ENCODE measurements around the gene GPR55.
"Not testable (repeated sequence)": the region's sequence is repeated elsewhere in the genome, so short reads cannot be mapped to it uniquely, and the experiment has no call there.

The GPR55 gene

DNA sequence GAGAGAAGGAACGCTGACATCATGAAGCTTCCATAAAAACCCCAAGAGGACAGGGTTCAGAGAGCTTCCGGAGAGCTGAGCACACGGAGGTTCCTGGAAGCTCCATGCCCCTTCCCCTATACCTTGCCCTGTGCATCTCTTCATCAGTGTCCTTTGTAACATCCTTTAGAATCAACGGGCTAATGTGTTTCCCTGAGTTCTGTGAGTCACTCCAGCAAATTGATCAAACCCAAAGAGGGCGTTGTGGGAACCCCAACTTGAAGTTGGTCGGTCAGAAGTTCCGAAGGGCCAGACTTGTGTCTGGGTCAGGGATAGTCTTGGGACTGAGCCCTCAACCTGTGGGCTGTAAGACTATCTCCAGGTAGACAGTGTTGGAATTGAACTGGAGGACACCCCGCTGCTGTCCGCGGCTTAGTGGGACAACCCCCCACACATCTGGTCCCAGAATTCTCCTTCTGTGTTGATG is 25.9 kb upstream of the GPR55 start:
- no peak for DNase-seq (ENCODE audit: low spot score)

DNA sequence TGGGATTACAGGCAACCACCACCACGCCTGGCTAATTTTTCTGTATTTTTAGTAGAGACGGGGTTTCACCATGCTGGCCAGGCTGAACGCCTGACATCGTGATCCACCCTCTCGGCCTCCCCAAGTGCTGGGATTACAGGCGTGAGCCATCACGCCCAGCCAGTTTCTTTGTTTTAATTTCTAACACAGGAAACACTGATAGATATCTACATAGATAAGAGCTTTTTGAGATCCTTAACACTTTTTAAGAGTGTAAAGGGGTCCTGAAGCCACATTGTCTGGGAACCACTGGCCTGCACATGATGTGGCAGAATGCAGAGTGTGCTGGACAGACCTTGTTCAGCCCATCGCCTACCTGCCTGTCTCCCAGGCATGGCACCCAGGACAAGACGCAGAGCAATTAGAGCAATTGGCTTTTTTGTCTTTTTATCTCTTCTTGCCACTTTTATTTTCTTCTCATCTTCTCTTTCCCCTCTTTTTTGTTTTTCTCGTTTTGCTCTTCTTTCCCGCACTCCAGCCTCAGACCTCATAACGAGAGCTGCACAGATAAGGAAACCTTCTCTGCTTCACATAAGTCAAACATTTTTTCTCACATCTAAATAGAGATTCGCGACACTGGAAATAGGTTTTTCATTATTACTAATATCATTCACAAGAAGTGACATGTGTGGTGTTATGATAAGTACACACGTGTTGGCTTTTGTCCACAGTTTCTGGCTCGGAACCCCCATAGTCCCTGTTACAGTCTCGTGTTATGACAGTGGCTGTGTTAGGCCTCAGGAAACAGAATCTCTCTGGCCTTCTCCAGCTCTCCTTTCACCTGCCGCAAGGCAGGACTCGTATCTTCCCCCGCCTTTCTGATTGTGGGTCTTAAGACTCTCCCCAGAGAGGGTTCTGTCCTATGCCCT is 25.2 kb upstream of the GPR55 start:
- no peak for DNase-seq (ENCODE audit: low spot score)

DNA sequence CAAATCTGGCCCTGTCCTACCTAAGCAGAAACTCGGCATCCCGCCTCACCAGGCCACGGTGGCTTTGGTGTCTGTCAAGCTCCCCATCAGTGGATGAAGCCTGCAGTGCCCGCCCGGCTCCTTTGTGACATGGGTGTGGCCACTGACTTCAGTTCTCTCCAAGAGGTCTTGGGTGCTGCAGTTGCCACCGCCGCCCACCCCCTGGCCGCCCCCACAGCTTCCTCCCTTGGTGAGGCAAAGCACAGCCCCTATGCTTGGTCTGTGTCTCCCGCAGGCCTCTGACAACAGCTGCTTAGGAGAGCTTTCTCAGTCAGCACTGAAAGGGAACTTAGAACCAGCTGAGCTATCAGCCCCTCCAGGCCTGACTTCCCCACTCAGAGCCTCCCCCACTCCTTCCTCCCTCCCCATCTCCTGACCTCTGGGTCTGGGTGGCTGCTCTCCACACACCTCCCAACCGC is 22.9 kb upstream of the GPR55 start:
- DNase-seq (ENCODE audit: low spot score) = no peak

DNA sequence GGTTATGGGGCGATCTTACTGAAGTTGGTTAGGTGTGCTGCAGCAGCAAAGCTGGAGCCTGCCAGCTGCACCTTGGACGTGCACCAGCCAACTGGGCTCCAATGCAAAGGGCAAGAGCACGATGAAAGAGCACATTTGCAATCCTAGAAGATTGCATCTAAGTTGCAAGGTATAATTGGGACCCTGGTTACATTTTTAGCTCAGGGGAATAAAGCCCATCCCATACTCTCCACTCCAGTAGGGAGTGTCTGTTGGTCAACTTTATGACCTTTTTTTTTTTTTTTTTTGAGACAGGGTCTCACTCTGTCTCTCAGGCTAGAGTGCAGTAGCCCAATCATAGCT is 22.2 kb upstream of the GPR55 start:
- DNase-seq (ENCODE audit: low spot score) = no peak

DNA sequence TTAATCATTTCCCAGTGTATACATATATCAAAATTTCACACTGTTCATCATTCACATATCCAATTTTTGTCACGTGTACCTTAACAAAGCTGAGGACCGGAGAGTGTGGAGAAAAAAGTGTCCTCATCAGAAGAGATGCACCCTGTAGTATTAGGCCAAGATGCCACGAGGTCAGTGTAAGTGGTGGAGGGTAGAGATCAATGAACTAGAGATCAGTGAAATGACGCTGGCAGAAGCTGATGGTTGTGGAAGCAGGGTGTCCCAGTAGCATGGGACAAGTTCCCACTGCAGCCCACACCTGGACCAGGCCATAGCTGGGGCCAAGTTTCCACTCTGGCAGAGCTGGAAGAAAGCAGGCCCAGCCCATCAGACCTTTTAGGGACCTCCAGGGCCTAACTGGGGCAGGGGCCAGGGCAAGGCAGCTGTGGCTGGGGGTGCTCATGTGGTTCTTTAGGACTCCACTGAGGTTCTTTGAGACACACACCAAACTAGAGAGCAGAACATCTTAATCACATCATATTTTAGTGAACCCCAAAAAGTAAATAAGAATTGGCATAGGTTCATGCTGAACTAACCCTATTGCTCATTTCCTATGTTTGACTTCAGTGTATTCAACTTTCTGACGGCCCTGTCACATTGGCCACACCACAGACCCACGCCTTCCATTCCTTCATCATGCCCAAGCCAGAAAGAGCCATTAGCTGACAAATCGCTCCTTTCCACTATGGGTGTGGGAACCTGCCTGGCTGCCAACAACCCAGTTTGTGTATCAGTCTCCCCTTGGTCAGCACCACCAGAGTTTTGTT is 21.6 kb upstream of the GPR55 start:
- DNase-seq (ENCODE audit: low spot score) = no peak

DNA sequence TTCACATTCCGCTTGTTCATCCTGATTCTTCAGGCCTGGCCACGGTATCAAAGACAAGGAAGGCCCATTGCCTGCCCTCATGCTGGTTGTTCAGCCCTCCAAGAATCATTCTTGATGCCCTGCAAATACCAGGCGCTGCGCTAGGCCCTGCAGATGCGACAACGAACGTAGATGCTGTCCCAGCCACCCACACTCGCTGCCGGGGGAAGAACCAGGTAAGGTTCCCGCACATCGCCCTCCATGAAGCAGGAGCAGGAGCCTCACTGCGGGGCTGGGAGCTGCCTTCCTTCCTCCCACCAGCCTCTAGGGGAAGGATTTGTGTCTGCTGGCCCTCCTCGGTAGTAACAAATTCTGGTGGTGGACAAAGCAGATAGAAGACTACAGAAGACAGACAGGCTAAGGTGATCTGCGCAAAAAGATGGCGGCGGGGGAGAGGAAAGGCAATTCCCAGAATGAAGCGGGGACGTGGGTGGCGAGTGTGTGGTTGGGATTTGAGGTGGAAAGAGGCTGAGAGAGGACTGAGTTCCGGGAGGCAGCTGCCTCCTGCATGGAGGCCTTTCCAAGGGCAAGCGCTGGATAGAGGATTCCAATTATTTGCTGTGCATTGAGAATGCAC is 19.8 kb upstream of the GPR55 start:
- no peak for DNase-seq (ENCODE audit: low spot score)

DNA sequence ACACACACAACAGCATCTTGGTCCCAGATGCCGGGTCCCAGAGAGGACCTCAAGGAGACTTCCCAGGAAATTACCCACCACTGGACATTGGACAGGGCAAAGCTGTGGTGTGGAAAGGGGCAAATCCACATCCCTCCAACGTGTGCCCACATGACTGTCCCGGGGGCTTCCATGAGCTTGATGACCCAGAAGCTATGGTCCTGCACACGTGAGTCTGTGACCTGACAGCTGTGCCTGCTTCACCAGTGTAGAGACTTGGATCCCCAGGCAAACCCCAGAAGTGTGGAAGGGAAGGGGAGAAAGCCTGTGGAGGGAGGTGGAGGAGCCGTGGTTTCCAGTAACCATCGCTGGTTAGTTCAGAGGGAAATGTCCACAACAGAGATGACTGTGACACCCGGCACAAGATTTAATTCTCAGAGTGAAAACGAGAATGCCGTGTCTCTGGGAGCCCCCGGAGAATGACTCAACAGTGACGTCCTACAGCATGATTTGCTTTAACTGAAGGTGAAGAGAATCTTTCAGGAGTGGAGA is 19.1 kb upstream of the GPR55 start:
- DNase-seq (ENCODE audit: low spot score) = no peak

DNA sequence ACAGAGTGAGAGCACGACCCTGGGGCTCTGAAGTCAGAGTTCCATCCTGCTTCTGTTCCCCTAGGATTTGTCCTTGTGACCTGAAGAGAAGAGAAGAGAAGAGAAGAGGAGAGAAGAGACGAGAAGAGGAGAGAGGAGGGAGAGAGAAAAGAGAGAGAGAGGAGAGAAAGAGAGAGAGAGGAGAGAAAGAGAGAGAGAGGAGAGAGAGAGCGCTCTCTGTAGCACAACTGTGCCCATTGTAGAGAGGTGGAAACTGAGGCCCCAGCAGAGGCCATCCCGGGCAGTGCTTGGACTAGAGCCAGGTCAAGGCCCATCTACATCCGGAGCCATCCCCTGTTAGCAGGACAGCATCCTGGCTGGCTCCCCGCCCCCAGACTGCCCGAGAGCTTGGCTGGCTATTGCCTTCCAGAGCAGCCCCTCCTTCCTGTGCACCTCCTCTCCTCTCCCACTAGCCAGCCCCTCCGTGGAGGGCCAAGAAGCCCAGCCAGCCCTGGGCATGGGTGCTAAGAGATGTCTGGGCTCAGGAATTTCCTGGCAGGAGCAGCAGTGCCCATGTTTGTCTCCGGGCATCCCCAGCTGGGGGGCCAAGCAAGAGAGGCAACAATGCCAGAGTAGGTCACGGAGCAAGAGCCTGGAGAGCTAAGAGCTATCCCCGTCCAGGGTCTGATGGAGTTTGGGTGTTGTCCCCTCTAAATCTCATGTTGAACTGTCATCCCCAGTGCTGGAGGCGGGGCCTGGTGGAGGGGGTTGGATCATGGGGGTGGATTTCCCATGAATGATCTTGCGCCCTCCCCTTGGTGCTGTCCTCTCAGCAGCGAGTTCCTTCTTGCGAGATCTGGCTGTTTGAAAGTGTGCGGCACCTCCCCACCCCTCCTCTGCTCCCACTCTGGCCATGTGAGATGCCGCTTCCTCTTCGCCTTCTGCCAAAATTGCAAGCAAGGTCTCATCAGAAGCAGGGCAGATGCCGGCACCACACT is 18.2 kb upstream of the GPR55 start:
- DNase-seq (ENCODE audit: low spot score) = peak; percentile 25

DNA sequence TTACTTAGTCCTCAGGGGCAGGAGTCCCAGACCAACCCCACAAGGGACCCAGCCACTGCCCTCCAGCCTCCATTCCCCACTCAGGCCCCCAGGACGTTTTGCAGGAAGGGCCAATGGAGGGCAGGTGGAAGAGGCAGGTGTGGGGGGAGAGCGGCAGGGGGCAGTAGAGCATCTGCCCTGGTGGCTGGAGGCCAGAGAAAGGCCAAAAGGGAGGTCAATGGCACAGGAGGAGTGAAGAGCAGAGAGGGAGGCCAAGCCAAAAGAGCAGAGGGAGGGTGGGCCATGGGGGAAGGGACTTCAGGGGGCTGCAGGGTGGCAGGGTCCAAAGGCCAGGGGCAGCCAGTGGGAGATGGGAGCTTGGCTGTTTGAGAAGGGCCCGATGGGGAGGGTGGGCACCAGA is 17.3 kb upstream of the GPR55 start:
- DNase-seq (ENCODE audit: low spot score) = no peak

DNA sequence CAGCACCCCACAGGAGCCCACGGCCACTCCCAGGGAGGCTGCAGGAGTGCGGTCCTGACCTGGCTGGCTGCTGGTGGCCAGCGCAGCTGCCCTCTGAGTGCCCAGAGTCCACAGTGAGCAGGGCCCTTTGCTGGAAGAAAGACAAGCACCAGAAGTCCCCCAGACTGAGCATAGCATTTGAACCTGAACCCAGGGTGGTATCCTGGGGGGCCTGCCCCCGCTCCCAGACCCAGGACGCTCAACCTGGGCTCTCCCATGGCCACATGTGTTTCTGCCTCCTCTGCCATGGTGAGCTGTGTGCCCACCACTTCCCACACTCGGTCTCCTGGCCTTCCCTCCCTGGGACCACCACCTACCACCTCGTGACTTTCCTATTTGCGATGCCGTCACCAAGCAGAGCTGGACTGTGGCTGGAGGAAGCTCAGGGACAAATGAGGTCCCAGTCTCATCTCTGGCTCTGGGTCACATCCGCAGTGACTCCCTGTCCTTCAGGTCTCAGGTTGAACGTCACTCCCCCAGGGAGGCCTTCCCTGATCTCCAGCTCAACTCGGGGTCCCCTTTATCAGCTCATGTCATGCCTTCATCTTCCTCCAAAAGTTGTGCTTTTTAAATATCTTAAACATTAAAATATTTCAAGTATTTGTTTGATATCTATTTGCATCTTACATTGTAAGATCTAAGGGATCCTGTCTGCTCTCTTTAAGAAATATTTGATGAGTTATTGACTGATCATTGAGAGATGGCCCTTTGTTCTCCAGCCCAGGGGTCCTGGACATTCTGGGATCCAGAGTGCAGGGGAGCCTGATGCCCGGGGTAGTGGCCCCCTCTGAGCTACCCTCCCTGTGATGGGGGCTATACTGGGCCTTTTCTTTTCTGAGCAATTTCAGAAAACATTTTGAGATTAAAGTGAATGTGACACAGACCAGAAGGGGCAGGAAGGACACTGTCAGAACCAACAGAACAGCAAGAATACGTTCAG is 16.4 kb upstream of the GPR55 start:
- DNase-seq (ENCODE audit: low spot score) = no peak

DNA sequence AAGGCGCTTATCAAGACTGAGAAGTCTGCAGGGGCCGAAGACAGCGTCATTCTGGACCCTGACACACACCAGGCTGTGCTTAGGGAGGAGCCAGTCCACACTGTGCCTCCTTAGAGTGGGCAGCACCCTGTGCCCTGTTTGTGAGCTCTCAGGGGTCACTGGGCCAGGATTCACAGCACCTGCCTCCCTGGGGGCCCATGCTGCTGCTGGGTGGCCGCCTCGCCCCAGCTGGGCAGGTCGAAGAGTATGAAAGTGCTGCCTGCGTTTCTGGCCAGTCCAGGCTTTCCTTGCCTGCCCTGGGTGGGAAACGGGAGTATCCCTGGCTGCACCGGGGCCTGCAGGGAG is 15.4 kb upstream of the GPR55 start:
- no peak for DNase-seq (ENCODE audit: low spot score)

DNA sequence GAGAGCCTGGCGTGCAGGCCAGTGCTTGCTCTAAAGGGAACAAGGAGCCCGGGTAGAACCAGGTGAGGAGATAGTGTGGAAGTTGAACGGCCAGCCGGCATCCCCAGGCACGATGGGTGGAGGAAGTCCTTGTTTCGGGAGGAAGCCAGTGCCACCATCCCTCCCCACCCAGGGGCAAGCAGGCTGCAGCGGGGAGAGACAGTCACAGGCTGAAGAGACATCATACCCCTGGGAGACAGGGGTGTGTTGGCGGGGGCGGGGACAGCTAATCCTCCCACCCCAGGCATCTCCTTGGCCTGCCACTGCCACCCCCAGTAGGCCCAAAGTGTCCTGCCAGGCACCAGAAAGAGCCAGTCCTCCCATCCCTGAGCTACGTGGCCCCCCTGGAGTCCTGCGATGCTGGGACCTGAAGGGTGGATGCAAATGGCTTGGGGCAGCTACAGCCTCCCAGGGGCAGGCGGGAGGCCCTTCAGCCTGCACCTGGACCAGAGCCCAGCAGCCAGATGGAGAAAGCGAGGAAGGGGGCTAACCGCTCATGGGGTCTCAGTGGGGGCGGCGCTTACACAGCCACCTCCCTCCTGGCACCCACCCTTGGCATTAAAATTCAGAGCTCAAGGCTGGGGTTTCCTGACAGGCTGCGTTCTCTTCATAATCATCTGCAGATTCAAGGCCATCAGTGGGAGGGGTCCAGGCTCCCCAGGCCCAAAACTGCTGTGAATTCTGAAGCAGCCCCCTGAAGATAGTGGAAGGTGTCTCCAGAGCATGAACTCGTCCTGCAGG is 14.8 kb upstream of the GPR55 start:
- no peak for DNase-seq (ENCODE audit: low spot score)

DNA sequence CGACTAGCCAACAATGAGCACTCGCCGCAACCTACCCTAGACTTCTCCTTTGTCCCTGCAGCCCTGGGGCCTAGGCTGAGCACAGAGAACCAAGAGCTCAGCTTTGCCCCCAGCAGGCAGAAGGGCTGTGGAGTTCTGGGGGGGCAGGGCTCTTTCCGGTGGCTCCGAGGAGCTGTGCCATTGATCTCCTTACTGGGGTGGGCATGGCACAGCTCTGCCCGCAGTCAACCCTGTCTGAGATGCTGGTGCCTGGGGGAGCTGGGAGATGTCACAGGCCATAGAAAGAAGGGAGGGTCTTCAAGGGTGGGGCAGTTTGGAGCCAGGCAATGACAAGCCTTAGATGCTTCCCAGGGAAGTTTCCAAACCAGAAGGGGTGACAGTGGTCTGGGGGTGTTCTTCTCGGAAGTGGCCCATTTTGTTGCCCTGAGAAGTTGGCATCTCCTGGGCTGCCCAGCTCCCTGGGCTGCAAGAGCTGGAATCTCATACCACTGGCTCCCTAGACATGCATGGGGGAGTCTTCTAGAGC is 14.1 kb upstream of the GPR55 start:
- DNase-seq (ENCODE audit: low spot score) = peak; percentile 6

DNA sequence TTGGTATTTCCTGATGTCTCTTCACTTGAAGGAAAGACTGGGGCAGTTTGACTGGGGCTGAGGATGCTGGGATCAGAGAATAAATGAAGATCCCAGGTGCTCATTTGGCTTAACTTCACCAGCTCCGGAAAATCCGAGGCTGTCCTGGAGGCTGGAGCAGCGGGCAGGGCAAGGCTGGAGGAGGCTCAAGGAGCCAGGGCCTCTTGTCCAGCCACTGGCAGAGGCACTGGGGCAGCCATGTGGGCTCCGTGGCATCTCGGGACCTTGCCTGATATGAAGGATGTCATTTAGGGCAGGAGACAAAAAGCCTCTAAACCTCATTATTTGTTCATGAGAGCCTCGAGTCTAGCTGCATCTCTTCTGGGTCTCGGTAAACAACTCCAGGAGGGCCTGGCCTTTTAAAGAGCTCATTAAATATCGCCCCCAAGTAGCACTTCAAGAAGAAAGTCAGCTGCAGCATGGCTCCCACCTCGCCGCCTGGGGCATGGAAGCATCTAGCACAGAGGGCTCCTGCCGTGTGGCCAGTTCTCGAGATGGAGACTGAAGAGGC is 13.5 kb upstream of the GPR55 start:
- no peak for DNase-seq (ENCODE audit: low spot score)

DNA sequence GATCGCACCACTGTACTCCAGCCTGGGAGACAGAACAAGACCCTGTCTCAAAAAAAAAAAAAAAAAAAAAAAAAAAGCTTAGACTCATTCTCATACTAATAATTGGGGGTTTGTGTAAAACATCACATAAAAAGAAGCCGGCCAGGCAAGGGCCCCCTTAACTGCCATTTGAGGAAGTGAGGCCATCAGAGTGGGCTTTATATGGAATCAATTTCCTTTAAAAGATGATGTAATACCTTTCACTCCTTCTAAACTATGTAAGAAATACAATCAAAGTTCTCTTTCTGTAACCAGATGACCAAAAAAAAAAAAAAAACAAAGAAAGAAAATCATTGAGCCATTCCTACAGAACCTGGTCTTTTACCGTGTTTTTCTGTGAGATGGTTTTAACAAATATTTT is 13.1 kb upstream of the GPR55 start:
- DNase-seq (ENCODE audit: low spot score) = no peak

DNA sequence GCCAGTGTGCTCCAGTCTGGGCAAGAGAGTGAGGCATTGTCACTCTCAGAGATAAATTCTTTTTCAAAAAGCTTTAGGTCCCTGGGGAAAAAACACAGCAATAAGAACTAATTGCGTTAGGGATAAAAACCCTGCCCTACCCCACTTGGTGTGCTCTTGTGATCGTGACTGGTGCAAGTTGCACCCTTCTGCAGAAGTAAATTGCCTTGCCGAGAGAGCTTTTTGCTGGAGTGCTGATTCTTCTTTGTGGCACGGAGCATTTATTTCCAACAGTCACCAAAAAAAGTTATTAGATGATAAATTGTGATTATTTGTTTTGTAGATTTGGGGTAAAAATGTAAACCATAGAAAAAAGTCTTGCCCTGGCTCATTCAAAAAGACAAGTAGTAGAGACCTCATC is 12.3 kb upstream of the GPR55 start:
- no peak for DNase-seq (ENCODE audit: low spot score)

DNA sequence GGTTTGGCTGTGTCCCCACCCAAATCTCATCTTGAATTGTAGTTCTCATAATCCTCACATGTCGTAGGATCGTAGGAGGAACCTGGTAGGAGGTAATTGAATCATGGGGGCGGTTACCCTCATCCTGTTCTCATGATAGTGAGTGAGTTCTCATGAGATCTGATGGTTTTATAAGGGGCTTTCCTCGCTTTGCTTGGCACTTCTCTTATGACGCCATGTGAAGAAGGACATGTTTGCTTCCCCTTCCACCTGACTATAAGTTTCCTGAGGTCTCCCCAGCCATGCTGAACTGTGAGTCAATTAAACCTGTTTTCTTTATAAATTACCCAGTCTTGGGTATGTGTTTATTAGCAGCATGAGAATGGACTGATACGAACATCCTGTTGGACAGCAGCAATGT is 11.2 kb upstream of the GPR55 start:
- DNase-seq (ENCODE audit: low spot score) = not testable (repeated sequence)

DNA sequence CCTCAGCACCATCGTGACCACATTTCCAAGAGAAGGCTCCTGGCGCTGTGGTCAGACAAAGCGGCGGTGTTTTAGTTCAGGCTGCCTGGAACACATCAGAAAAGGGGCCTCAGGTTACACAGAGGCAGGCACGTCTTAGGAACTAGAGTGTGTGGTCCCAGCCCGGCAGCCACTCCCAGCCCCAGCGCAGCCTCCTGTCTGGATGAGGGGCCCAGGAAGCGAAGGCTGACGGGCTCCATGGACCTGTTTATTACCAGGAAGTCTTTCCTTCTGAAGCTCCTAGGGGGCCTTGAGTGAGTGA is 10.0 kb upstream of the GPR55 start:
- DNase-seq (ENCODE audit: low spot score) = no peak

All from AG20443 (cell line).